HG03520 (cell line): ENCODE measurements around the gene CLIC1.

Experiments
- ATAC-seq: cut with Tn5 transposase; IDR thresholded peaks from one replicate; pipeline ENCODE4 v1.9.1; 2021; ENCODE audit warnings: mild to moderate bottlenecking, moderate library complexity; ENCODE audit not compliant: unreplicated experiment

The CLIC1 gene

GRCh38 chr6:31736021-31736767 lies at the start of gene CLIC1:
CLIC1 (minus strand) TSS chr6:31736530; CDS start chr6:31736300, 230 bp downstream.
- ATAC-seq: no peak

DNA sequence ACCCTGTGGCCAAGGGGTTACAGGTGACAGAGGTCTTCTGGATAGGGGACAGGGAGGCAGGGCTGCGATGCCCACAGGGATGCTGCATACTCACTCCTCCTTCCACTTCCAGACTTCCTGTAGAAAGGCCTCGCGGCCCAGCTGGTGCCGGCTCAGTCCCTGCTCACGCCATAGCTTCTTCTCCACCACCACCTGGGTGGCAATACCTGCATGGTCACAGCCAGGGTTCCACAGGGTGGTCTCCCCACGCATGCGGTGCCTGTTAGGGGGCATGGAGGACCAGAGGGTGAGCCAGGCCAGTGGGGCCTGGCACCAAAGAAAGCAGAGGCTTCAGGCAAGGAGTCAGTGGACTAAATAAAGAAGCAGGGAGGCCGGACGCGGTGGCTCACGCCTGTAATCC lies 49.1 kb upstream of the CLIC1 start:
- ATAC-seq: no peak

GRCh38 chr6:31784098-31784925 lies 48.0 kb upstream of the CLIC1 start:
- no peak for ATAC-seq

DNA sequence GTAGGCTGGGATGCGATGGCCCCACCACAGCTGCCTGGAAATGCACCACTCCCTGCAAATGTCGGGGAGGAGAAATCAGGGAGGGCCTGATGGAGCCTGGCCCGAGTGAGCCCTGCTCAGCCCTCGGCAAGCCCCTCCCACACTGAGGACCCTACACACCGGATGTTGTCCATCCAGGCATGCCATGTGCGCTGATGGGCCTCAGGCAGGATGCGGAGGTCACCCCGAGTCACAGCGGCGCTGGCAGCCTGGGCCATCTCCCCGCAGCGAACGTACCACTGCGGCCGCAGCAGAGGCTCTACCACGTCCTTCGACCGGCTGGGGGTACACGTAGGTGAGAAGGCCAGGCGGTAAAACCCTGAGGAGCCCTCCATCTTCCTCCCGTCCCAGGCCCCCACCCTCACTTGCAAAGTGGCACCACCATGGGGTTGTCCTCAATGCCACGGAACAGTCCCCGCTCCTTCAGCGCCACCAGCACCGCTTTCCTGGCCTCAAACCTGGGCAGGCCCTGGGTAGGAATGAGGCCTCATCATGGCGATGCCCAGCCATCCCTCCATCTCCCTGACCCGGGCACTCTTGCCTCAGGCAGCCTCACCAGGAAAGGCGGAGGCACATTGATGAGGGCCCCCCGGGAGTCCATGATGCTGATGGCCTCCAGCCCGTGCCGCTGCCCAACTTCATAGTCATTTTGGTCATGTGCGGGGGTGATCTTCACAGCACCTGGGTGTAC lies 46.0 kb upstream of the CLIC1 start:
- ATAC-seq: no peak

DNA sequence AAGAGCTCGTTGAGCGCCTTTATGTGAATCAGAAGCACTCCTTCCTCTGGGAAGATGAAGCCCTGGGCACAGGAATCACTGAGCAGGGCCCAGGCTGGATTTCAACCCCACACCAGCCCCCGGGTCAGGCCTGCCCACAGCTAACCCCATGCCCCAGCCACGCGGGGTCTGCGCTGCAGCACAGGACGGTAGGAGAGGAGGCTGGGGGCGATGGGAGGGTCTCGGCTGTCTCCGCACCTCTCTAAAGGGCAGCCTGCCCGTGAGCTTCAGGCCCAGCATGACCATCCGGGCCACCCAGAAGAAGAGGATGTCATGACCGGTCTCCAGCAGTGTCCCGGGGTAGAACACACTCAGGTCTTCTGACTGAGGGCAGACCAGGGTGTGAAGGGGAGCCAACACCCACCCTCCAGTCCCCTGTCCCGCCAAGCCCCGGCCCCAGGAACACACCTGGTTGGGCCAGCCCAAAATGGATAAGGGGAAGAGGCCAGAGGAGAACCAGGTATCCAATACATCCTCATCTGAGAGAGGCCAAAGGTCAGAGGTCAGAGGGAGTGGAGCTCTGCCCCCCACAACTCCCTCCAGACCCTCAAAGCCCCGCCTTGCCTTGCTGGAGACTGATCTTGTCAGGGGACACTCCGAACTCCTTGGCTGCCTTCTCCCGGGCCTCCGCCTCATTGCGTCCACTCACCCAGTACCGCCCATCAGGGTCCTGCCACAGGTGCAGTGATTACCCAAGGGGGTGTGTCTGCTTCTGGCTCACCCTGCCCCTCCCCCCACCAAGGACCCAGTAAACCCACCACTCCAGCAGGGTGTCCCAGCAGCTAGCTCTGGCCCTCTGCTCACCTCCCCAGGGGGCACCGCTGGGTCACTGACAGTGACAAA lies 45.2 kb upstream of the CLIC1 start:
- no peak for ATAC-seq

DNA sequence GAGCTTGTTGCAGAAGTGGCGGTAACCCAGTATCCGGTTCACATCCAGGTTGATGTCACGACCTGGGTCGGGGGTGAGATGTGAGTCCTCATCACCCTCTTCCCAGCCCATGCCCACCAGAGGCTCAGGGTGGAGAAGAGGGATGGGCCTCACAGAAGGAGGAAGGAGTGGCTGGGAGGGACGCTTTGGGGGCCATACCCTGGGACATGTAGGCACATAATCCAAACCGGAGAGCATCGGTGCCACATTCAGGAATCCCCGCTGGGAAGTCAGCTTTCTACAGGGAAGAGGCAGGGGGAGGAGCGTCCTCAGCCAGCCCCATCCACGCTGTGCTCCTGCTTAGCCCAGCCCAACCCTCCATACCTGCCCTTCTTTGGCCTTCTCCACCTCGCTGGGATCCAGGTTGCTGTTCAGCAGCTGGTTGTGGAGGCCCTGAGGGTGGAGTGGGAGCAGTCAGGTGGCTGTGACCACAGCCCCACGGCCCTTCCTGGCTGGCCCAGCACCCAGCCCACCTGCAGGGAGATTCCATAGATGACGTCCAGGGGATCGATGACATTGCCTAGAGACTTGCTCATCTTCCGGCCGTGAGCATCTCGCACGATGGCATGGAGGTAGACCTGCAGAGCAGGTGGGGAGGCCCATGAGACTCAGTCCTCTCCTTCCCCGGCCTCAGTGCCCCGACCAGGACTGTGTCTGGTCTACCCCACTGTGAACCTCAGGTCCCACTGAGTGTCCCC lies 44.3 kb upstream of the CLIC1 start:
- no peak for ATAC-seq

DNA sequence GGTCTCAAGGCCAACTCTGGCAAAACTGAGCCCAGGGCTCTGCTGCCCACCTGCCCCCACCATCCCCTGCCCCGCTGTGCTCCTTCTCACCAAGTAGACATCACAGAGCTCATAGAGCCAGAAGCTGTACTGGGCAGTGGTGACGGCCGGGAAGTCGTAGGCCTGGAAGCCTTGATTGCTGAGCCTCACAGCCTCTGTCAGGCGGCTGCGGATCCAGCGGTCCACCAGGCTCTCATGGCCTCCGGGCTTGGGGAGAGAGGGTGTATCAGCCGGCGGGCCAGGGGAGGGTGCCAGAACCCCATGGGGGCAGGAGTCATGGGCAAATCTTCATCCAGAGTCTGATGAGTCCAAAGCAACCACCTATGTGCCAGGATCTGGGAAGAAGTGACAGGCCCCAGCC lies 43.6 kb upstream of the CLIC1 start:
- no peak for ATAC-seq

GRCh38 chr6:31778999-31779885 lies 42.9 kb upstream of the CLIC1 start:
- ATAC-seq: no peak

- no peak for ATAC-seq
These were observed 41.9 kb upstream of the CLIC1 start for GRCh38 chr6:31778193-31778592.

GRCh38 chr6:31777667-31778050 lies 41.3 kb upstream of the CLIC1 start:
- no peak for ATAC-seq

GRCh38 chr6:31776989-31777666 lies 40.8 kb upstream of the CLIC1 start, which contains the start of gene VWA7:
VWA7 (minus strand) TSS chr6:31777328; CDS start chr6:31776779, 549 bp downstream.
- ATAC-seq: peak; percentile 60

DNA sequence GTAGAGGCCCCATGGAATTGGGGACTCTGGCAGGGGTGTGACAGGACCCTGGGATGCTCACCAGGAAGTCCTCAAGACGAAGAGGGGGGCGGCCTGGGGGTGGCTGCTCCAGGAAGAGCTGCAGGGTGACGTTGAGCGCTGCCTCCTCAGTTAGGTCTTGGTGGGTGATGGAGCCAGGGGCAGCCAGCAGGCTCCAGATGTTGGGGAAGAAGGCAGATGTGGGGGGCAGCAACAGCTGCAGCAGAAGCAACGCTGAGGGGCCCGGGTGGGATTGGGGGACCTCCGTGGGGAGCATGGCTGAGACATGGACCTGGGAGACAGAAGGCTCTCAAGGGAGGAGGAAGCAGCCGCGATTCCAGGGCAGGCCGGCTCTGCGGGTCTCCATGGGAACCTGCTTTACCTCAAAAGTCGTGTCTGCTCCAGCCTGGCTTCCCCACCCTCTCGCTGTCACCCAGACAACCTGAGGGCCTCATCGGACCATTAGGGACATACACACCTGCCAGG lies 40.2 kb upstream of the CLIC1 start:
- no peak for ATAC-seq

- ATAC-seq: no peak
These were observed 39.5 kb upstream of the CLIC1 start for GRCh38 chr6:31775633-31776484.

DNA sequence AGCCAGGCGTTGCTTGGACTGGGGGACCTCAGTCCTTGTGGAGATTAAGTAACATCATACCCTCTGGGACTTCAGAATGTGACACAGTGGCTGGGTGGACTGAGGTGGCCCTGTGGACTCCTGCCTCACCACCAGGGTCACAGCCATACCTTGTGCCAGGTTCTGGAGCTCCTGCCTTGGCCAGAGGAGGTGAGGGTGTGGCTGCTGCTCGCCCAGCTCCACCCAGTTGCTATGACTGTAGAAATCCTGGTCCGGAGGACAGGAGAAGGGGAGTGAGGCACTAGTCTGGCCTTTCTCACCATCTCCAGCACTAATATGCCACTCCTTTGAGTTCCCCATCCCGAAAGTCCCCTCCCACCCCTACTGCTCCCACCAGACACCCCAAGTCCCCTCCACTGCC lies 38.9 kb upstream of the CLIC1 start:
- no peak for ATAC-seq

DNA sequence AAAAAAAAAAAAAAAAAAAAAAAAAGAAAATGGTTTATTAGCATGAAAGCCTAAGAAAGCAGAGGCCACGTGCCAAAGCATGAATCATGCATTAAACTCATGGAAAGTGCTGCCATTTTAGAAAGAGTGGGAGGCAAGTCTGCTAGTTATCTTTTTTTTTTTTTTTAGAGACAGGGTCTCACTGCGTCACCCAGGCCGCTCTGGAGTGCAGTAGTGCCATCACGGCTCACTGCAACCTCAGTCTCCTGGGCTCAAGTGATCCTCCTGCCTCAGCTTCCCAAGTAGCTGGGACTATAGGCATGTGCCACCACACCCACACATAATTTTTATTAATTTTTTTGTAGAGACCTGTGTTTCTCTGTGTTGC lies 35.6 kb upstream of the CLIC1 start:
- no peak for ATAC-seq

DNA sequence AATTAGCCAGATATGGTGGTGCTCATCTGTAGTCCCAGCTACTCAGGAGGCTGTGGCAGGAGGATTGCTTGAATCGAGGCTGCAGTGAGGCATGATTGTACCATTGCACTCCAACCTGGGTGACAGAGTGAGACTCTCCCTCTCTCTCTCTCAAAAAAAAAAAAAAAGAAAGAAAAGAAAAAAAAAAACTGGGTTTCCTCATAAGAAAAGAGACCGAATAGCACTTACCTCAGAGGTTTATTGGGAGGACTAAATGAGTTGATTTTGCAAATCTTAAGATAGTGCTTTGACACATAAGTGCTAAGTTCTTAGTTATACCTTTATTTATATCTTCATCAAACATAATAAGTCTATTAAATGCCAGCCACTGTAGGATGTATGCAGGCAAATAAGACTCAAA lies 34.5 kb upstream of the CLIC1 start:
- ATAC-seq: no peak

DNA sequence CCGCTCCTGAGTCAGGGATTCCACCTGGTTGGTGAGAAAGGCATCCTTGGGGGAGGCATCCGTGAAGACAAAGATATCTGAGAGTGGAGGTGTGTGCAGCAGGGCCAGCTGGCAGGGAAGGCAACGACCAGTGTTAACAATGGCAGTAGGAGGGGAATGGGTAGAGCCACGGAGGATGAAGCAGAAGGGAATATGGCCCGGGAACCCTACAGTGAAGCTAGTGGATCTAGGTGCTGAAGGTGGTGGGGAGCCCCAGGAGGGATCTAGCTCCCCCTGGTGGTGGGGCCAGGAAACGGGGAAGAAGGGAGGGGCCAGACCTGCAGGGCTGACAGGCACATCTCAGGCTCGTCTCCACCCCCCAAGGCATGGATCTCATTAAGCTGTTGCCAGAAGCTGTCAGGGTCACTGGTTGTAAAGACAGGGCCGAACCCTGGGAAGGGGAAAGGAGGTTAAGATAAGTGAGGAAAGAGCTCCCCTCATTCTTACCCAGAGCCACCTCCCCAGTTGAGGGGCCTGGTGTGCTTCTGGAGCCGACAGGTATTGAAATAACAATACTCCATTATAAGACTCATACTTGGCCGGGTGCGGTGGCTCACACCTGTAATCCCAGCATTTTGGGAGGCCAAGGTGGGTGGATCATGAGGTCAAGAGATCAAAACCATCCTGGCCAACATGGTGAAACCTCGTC lies 33.5 kb upstream of the CLIC1 start:
- no peak for ATAC-seq
